ENCODE measurements around the gene OSBP2. TPM values are rescaled to one million over a fixed set of nuclear protein-coding genes. Genes with fewer than 3 reads are reported as not detected.

The OSBP2 gene
- total RNA-seq, 1 donor from 2014 or later: 15.8 TPM

GRCh38 chr22:30858976-30859713, 164.5 kb downstream of the OSBP2 start:
- DNase-seq (ENCODE audit: low spot score in 2 of 2, unreplicated experiment in 2 of 2): no peak

GRCh38 chr22:30859714-30860095, 165.0 kb downstream of the OSBP2 start:
- Mint-ChIP-seq H3K27me3 (ENCODE audit: low read depth) (no peaks in the 10 kb centered on the region), H3K4me3 (no peak overlapping the region), H3K4me1 (peaks cover 14% of the 10 kb centered on the region), H3K36me3 (no peaks in the 10 kb centered on the region), H3K27ac (no peak overlapping the region), H3K9me3 (peaks cover 1% of the 10 kb centered on the region)
- DNase-seq (ENCODE audit: low spot score in 2 of 2, unreplicated experiment in 2 of 2): no peak
- TF ChIP-seq, protein P1, sequence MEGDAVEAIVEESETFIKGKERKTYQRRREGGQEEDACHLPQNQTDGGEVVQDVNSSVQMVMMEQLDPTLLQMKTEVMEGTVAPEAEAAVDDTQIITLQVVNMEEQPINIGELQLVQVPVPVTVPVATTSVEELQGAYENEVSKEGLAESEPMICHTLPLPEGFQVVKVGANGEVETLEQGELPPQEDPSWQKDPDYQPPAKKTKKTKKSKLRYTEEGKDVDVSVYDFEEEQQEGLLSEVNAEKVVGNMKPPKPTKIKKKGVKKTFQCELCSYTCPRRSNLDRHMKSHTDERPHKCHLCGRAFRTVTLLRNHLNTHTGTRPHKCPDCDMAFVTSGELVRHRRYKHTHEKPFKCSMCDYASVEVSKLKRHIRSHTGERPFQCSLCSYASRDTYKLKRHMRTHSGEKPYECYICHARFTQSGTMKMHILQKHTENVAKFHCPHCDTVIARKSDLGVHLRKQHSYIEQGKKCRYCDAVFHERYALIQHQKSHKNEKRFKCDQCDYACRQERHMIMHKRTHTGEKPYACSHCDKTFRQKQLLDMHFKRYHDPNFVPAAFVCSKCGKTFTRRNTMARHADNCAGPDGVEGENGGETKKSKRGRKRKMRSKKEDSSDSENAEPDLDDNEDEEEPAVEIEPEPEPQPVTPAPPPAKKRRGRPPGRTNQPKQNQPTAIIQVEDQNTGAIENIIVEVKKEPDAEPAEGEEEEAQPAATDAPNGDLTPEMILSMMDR (IDR thresholded peaks at IDR 0.05; ENCODE audit: unreplicated experiment): no peak

More at GRCh38 chr22:30858976-30859713, 164.5 kb downstream of the OSBP2 start:
- H3K4me1 Mint-ChIP-seq: peaks cover 14% of the 10 kb centered on the region
- no peaks in the 10 kb centered on the region for H3K27me3 Mint-ChIP-seq (ENCODE audit: low read depth)
- peaks cover 4% of the 10 kb centered on the region for H3K9me3 Mint-ChIP-seq
- no peak overlapping the region for H3K4me3 Mint-ChIP-seq
- H3K36me3 Mint-ChIP-seq: no peaks in the 10 kb centered on the region
- TF ChIP-seq, protein P1 (IDR thresholded peaks at IDR 0.05; ENCODE audit: unreplicated experiment): no peak
- H3K27ac Mint-ChIP-seq: no peak overlapping the region

- H3K9me3 Mint-ChIP-seq: no peaks in the 10 kb centered on the region
- TF ChIP-seq, protein P1 (IDR thresholded peaks at IDR 0.05; ENCODE audit: unreplicated experiment): no peak
- no peaks in the 10 kb centered on the region for H3K36me3 Mint-ChIP-seq
- no peak overlapping the region for H3K27ac Mint-ChIP-seq
- no peaks in the 10 kb centered on the region for H3K27me3 Mint-ChIP-seq (ENCODE audit: low read depth)
- peaks cover 14% of the 10 kb centered on the region for H3K4me1 Mint-ChIP-seq
- no peak overlapping the region for H3K4me3 Mint-ChIP-seq
- no peak for DNase-seq (ENCODE audit: low spot score in 2 of 2, unreplicated experiment in 2 of 2)
These were observed 165.8 kb downstream of the OSBP2 start for GRCh38 chr22:30860176-30861105.

DNA sequence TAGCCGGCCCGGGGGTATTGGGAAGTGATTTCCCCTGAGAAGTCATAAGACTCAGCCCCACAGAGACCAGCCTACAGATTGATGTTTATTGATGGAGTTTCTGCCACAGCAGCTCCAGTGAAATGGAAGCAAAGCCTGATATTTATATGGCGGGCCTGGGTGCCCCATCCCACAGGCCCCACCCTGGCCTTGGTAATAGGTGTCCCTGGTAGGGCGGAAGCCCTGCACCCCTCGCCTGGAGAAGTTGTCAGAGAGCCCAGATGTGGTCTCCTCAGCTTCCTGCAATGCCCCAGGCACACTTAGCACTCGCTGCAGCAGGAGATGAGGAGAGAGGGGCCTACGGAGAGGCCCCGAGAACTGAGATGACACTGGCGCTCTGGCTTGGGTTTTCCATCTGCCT, 166.5 kb downstream of the OSBP2 start:
- TF ChIP-seq, protein P1 (IDR thresholded peaks at IDR 0.05; ENCODE audit: unreplicated experiment): no peak
- Mint-ChIP-seq H3K4me3 (no peak overlapping the region), H3K36me3 (no peaks in the 10 kb centered on the region), H3K9me3 (no peaks in the 10 kb centered on the region), H3K27me3 (ENCODE audit: low read depth) (no peaks in the 10 kb centered on the region), H3K27ac (no peak overlapping the region), H3K4me1 (peaks cover 14% of the 10 kb centered on the region)
- DNase-seq (ENCODE audit: low spot score in 2 of 2, unreplicated experiment in 2 of 2): no peak

GRCh38 chr22:30861688-30862552, 167.2 kb downstream of the OSBP2 start:
- Mint-ChIP-seq H3K36me3 (no peaks in the 10 kb centered on the region), H3K27ac (no peak overlapping the region), H3K27me3 (ENCODE audit: low read depth) (no peaks in the 10 kb centered on the region), H3K4me1 (peaks cover 12% of the 10 kb centered on the region), H3K4me3 (no peak overlapping the region), H3K9me3 (no peaks in the 10 kb centered on the region)
- TF ChIP-seq, protein P1 (IDR thresholded peaks at IDR 0.05; ENCODE audit: unreplicated experiment): no peak
- DNase-seq (ENCODE audit: low spot score in 2 of 2, unreplicated experiment in 2 of 2): no peak
